GM21576 (cell line): ENCODE results near the gene PTK7.
"Not testable (repeated sequence)": the region's sequence is repeated elsewhere in the genome, so short reads cannot be mapped to it uniquely, and the experiment has no call there.

ENCODE experiments used
- ATAC-seq: cut with Tn5 transposase; IDR thresholded peaks from one replicate; pipeline ENCODE4 v1.9.1; 2021; ENCODE audit warnings: mild to moderate bottlenecking, moderate library complexity; ENCODE audit not compliant: unreplicated experiment

PTK7 gene

DNA sequence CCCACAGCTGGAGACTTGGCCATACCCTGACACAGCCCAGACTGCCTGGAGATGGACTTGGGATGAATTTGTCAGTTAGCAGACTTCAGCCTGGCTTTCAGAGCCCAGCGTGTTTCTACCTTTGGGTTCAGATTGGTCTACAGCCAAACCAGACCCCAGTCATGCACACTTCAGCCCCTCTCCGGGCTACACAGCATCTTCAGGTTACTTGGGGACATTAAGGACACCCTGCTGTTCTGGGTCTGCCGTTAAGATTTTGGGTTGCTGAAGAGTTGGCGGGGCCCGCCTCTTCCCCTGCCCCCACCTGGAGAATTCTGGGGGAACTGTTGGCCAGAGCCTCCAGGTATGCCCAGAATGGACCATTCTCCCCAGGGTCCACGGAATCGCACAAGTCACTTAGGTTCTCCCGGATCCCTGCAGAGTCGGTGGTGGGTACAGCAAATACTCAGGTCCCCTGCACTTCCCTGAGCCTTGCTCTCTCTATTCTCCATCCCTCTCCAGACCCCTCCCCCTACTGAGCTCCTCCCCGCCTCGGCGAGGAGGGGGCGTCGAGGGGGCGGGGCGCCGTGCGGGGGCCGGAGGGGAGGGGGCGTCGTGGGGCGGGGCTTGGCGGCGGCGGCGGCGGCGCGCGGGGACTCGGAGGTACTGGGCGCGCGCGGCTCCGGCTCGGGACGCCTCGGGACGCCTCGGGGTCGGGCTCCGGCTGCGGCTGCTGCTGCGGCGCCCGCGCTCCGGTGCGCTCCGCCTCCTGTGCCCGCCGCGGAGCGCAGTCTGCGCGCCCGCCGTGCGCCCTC lies at the start of gene PTK7:
PTK7 (plus strand) TSS at position 645 of the 794 bp plus-strand sequence. CDS start 175 bp downstream, outside the sequence.
- ATAC-seq: no peak

DNA sequence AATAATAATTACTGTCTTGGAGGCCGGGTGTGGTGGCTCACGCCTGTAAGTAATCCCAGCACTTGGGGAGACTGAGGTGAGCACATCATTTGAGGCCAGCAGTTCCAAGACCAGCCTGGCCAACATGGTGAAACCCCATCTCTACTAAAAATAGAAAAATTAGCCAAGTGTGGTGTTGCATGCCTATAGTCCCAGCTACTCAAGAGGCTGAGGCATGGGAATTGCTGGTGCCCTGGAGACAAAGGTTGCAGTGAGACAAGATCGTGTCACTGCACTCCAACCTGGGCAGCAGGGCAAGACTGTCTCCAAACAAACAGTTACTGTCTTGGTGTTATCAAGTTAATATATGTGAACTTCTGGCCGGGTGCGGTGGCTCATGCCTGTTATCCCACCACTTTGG lies 49.7 kb upstream of the PTK7 start:
- ATAC-seq: no peak

GRCh38 chr6:43029120-43029519 lies 47.0 kb upstream of the PTK7 start:
- no peak for ATAC-seq

DNA sequence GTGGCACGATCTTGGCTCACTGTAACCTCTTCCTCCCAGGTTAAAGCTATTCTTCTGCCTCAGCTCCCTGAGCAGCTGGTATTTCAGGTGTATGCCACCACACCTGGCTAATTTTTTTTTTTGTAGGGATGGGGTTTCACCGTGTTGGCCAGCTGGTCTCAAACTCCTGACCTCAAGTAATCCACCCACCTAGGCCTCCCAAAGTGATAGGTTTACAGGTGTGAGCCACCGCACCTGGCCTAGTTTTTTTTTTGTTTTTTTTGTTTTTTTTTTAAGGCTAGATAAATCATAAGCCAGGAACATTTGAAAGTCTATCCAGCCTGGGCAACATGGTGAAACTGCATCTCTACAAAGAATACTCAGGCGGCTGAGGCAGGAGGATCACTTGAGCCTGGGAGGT lies 43.8 kb upstream of the PTK7 start:
- ATAC-seq: no peak

- ATAC-seq: no peak
Measured at GRCh38 chr6:43033496-43034189, 42.5 kb upstream of the PTK7 start.

- no peak for ATAC-seq
Measured at GRCh38 chr6:43034190-43034525, 42.0 kb upstream of the PTK7 start.

GRCh38 chr6:43035495-43036194 lies 40.5 kb upstream of the PTK7 start:
- ATAC-seq: no peak

- no peak for ATAC-seq
Measured at GRCh38 chr6:43036712-43037111, 39.4 kb upstream of the PTK7 start.

DNA sequence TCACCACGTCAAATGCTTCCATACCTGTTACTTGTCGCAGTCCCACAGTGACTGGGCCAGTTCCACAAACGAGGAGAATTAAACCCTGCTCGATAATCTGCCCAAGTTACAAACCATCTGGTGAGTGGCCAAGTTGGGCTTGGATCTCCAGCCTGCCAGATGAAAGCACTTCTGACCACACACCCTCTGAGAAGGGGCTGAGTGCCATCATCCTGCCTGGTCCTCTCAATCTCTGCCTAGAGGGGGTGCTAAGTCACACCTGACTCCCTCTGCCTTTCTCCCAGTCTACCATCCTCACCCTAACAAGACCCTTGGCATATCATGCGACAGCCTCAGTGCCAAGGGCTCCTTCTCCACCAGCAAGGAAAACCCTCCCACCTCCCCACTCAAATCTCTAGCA lies 38.9 kb upstream of the PTK7 start:
- no peak for ATAC-seq

DNA sequence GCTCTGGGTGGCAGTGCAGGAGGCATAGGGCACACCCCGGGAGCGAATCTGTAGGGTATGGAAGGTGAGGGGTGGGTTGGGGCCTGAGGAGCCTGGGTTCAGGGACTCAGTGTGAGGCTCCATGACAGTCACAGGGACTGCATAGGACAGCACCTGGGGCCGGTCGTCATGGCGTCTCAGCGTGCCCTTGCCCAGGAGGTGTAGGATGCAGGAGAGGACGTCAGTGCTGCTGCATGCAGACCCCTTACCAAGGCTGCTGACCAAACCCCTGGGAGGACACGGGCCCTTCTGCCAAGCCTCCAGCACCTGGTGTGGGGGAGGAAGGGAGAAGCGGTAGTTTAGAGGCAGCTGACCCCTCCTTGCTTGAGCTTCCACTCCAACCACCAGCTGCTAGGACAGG lies 38.4 kb upstream of the PTK7 start:
- ATAC-seq: no peak

- no peak for ATAC-seq
Measured at GRCh38 chr6:43038727-43039126, 37.4 kb upstream of the PTK7 start.

DNA sequence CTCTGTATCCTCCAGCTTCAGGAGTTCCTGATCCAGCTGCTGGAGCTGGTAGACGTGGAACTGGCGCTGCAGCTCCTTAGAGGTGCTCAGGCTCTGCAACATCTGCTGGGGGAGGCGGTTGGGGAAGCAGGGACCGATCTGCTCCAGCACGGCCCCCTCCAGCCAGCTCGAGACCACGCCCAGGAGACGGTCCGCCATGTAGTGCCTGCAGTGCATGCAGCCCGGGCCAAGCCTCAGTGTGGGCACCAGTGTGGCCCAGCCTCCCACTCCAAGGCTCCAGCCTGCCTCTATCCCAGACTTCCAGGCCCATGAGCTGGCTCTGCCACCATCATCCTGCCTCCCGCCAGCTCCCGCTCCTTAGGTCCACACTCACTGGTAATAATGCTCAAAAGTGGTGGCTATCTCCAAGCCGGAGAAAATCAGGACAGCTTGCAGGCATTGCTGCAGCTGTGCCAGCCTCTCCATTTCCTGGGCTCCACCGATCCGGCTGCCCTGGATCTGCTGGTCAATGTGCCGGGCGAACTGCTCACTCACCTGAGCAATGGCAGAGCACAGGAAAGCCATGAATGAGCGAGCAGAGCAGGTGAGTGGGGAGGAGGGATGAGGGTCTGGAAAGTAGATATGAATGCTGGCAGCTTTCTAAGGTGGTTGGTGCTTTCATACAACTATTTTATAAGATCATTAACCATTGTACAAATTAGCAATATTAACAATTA lies 35.4 kb upstream of the PTK7 start:
- no peak for ATAC-seq

DNA sequence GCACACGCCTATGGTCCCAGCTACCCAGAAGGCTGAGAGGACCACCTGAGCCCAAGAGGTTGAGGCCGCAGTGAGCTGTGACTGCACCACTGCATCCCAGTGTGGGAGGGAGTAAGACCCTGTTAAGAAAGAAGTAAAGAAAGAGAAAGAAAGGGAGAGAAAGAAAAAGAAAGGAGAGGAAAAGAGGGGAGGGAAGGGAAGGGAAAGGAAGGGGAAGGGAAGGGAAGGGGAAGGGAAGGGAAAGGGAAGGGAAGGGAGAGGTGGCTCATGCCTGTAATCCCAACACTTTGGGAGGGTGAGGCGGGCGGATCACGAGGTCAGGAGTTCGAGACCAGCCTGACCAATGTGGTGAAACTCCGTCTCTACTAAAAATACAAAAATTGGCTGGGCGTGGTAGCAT lies 34.6 kb upstream of the PTK7 start:
- not testable (repeated sequence) for ATAC-seq

DNA sequence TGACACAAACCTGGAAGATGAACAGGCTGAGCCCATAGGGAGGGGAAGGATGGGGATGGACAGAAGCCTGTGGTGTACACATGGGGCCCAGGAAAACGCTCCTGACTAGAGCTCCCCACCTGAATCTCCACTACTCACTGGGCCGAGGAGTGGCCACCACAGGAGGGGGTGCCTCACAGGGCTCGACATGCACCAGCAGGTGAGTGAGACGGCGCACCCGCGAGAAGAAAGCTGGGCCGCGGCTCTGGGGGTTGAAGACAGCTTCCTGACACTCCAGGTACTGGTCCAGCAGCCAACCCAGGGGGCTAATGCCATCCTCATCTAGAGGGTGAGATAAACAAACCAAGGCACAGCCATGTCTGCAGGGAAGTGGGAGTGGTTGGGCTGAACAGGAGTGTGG lies 32.8 kb upstream of the PTK7 start:
- ATAC-seq: no peak

GRCh38 chr6:43045371-43045930 lies 30.7 kb upstream of the PTK7 start:
- no peak for ATAC-seq

DNA sequence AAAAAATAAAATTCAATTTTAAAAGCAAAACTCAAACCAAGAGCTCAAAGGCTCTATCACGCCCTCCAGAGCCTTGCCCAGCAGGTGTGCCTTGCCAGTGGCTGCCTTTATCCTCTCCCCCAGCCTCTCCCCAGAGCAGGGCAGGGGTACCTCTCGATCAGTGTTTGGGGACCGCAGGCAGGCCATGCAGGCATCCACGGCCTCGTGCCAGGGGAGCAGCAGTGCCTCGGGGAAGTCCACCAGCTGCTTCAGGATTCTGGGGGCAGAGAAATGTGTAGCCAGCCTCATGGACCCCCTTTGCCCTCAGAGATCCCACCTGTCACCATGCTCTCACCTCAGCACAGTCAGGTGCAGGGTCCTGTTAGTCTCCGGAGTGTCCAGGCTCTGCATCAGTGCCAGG lies 28.1 kb upstream of the PTK7 start:
- no peak for ATAC-seq

- no peak for ATAC-seq
Measured at GRCh38 chr6:43050981-43051380, 25.1 kb upstream of the PTK7 start.

DNA sequence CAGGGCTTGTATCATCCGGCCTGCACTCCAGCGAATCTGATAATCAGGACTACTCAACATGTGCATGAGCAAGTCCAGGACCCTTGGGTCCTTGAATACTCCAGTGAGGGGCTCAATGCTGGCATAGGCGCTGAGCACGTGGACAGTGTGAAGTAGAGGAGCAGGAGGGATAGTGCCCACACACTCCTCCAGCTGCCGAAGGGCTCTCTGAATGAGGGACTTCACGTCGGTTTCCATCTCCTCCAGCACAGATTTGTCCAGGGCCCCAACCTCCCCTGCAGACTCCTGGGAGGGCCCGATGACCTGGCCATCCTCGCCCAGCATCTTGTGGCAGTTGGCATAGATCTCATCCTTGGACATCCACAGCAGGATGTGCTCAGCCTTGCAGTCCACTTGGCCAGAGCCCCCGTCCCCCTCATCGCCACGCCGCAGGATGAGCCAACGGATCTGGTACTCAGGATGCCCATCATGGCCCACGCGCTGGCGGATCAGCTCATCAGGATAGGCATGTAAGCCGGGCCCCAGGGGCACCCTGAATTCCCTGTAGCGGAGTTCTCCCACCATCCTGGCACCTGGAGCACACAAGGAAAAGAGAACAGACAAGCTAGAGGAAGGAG lies 23.8 kb upstream of the PTK7 start:
- no peak for ATAC-seq

DNA sequence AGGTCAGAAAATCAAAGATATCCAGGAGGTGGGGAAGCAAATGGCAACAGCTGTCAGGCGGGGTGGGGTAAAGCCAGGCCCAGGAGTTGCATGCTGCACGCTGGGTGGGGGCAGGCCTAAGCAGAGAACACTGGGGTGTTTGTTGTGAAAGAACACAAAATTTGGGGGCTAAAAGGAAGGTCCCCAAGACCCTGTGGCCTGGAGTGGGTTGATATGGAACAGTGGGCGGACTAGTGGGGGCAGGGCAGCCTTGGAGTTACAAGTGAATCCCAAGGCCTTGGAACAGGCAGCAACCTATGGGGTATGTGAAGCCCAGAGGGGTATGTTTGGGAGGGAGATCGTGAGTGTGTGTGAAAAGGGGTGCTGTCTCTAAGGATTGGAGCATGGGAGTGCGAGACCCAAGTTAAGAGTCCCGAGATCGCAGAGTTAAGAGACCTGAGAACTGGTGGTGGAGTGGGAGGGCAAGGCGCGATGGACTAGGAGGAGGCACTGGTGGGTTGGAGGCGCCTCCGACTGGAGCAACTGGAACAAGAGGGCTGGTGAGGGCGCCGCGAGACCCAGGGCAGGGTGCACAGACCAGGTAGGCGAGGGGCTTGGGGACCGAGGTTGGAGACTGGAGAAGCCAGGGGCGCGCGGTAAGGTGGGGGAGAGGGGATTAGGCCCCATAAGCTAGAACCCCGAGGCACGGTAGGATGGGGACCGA lies 23.1 kb upstream of the PTK7 start:
- peak; percentile 10 for ATAC-seq
